Measurements from ENCODE around the gene TMEM72. TPM values are rescaled to one million over a fixed set of nuclear protein-coding genes. Genes with fewer than 3 reads are reported as not detected.

Gene TMEM72
- polyA plus RNA-seq, 1 donor: 0.31 TPM

DNA sequence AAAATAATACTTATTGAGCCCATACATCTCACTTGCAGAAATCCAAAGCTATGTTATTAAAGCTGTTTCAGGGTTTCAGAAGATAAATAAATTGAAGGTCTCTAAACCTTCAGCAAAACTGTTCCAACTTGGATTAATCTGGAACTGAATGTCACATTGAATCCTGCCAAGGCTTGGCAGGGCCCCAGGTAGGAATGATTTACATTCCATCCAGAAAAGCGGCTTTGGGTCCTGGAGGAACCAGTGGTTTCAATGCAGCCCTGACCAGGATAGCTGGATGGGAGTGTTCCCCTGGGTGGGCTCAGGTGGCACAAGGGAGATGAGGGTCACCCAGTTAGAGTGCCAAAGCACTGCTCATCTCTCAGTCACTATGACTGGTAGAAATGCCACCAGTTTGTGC is 37.0 kb upstream of the TMEM72 start:
- no CpG with 5 or more reads among the region's 1 CpG for WGBS (ENCODE audit: insufficient coverage, low lambda C conversion rate)
- Histone ChIP-seq H3K4me3 (ENCODE audit: low read length) (no peak overlapping the region), H3K9me3 (ENCODE audit: control insufficient read depth, low read depth, low read length) (no peaks in the 10 kb centered on the region), H3K4me1 (ENCODE audit: control insufficient read depth, insufficient read depth, low read length) (no peaks in the 10 kb centered on the region), H3K36me3 (ENCODE audit: control insufficient read depth, insufficient read depth, low read length) (no peaks in the 10 kb centered on the region), H3K27me3 (ENCODE audit: control insufficient read depth, insufficient read depth, low read length) (no peaks in the 10 kb centered on the region), H3K27ac (ENCODE audit: low read length) (no peak overlapping the region)
- no peak for DNase-seq

DNA sequence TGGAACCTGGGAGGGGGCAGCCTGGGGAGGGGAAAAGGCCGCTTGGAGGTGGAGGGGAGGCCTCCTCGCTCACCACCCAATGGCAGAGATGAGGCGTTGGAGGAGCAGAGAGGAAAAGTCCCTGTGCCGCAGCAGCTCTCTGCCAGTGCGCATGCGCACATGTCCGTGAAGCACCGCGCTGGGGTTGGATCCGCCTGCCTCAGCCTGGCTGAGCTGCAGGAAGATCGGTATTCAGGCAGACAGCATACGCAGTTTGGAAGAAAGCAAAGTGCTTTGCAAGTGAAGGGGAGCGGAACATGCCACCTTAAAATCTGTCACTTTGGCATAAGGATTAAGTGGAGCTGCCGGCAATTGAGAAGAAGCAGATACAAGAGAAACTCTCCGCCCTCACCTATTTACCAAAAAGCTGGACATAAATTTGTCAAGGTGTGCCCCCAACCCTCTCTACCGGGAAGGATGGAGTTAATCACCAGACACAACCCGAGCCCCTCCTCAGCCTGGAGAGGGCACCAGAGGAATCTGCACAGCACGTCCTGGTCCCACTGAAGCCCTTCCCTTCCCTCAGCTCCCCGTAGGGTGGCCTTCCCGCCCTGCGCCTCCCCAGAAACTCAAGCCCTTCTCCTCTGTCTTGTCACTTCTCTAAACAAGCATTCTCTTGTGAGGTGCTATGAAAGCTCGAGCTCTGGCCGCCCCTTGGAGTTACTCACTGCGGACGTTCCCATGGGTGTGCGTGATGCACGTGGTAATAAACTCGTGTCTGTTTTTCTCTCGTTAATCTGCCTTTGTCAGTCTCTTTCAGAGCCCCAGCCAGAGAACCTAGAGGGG is 32.2 kb upstream of the TMEM72 start:
- Histone ChIP-seq H3K9me3 (ENCODE audit: control insufficient read depth, low read depth, low read length) (no peaks in the 10 kb centered on the region), H3K27me3 (ENCODE audit: control insufficient read depth, insufficient read depth, low read length) (peaks cover 3% of the 10 kb centered on the region), H3K27ac (ENCODE audit: low read length) (peak overlapping the region; percentile 41), H3K4me1 (ENCODE audit: control insufficient read depth, insufficient read depth, low read length) (peaks cover 3% of the 10 kb centered on the region), H3K4me3 (ENCODE audit: low read length) (peak overlapping the region; percentile 36), H3K36me3 (ENCODE audit: control insufficient read depth, insufficient read depth, low read length) (no peaks in the 10 kb centered on the region)
- 8% methylated on average over 2 of the region's 29 CpGs for WGBS (ENCODE audit: insufficient coverage, low lambda C conversion rate)
- peak; percentile 84 to 88 for DNase-seq

DNA sequence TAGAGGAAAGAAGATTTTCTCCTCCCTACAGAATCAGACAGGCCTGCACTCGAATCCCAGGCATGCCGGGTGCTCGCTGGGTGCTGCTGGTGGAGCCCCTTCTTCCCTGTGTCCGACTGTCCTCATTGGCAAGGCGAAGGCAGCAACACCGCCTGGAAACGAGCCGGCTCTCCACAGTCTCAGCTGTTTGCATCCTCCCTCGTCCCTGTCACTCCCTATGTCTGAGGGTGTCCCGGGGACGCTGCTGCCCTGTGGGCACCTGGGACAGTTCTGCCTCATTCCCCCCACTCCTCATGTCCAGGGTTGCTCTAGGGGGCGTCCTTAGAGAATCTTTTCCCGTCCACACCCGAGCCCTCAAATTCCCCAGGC is 31.6 kb upstream of the TMEM72 start:
- H3K27me3 ChIP-seq (ENCODE audit: control insufficient read depth, insufficient read depth, low read length): peaks cover 3% of the 10 kb centered on the region
- peaks cover 3% of the 10 kb centered on the region for H3K4me1 ChIP-seq (ENCODE audit: control insufficient read depth, insufficient read depth, low read length)
- WGBS (ENCODE audit: insufficient coverage, low lambda C conversion rate): no CpG with 5 or more reads among the region's 14 CpGs

DNA sequence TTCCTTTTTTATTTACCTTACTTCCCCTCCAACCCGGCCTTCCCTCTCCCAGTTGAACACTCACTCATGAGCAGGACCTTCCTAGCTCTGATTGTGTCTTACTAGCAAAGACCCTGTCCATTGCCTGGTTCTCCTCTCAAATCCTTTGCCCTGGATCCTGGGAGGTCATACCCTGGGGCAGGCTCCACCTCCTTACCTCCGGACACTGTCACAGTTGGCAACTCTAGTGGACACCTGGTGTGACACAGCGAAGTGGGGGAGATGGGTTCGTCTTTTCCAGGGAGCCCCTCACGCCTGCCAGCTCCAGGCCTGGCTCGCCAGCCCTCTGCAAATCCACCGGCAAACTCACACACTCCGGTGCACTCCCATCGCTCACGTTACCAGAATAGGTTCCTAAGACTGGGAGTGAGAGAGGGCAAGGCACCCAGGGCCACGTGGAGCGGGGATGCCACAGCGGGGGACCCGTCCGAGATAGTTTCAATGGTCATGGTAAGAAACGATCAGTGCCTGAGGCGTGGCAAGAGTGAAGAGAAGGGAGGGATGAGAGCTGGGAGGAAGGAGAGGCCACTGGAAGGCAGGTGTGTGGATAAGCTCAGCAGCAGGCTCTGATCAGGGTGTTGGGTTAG is 30.9 kb upstream of the TMEM72 start:
- H3K9me3 ChIP-seq (ENCODE audit: control insufficient read depth, low read depth, low read length): no peaks in the 10 kb centered on the region
- H3K36me3 ChIP-seq (ENCODE audit: control insufficient read depth, insufficient read depth, low read length): no peaks in the 10 kb centered on the region
- no peak for DNase-seq
- H3K4me1 ChIP-seq (ENCODE audit: control insufficient read depth, insufficient read depth, low read length): peaks cover 3% of the 10 kb centered on the region
- WGBS (ENCODE audit: insufficient coverage, low lambda C conversion rate): 83% methylated on average over 3 of the region's 17 CpGs
- no peak overlapping the region for H3K27ac ChIP-seq (ENCODE audit: low read length)
- no peak overlapping the region for H3K4me3 ChIP-seq (ENCODE audit: low read length)
- H3K27me3 ChIP-seq (ENCODE audit: control insufficient read depth, insufficient read depth, low read length): peaks cover 3% of the 10 kb centered on the region

More for the DNA sequence above, 31.6 kb upstream of the TMEM72 start:
- peak overlapping the region; percentile 36 for H3K4me3 ChIP-seq (ENCODE audit: low read length)
- DNase-seq: no peak
- H3K9me3 ChIP-seq (ENCODE audit: control insufficient read depth, low read depth, low read length): no peaks in the 10 kb centered on the region
- H3K27ac ChIP-seq (ENCODE audit: low read length): no peak overlapping the region
- H3K36me3 ChIP-seq (ENCODE audit: control insufficient read depth, insufficient read depth, low read length): no peaks in the 10 kb centered on the region

DNA sequence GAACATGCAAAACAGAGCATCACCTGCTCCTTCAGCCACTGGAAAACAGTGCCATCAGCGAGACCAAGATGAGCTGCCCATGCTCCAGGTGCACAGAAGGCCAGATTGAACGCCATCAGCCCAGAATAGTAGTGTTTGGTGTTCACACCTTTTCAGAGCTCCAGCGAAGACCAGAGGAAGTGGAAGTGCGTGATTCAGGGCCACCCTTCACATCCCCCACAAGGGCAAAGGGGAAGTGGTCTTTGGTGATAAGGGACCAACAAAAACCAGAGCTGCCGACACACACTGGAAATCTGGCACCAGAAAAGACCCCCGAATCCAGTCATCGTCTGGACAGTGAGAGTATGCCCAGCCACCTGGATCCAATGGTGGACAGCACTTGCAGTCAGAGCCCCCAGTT is 29.5 kb upstream of the TMEM72 start:
- Histone ChIP-seq H3K9me3 (ENCODE audit: control insufficient read depth, low read depth, low read length) (no peaks in the 10 kb centered on the region), H3K27ac (ENCODE audit: low read length) (no peak overlapping the region), H3K27me3 (ENCODE audit: control insufficient read depth, insufficient read depth, low read length) (peaks cover 3% of the 10 kb centered on the region), H3K4me1 (ENCODE audit: control insufficient read depth, insufficient read depth, low read length) (peaks cover 3% of the 10 kb centered on the region), H3K4me3 (ENCODE audit: low read length) (no peak overlapping the region), H3K36me3 (ENCODE audit: control insufficient read depth, insufficient read depth, low read length) (no peaks in the 10 kb centered on the region)
- no peak for DNase-seq
- no CpG with 5 or more reads among the region's 7 CpGs for WGBS (ENCODE audit: insufficient coverage, low lambda C conversion rate)

GRCh38 chr10:44882166-44882720 is 28.9 kb upstream of the TMEM72 start:
- no peaks in the 10 kb centered on the region for H3K9me3 ChIP-seq (ENCODE audit: control insufficient read depth, low read depth, low read length)
- H3K4me3 ChIP-seq (ENCODE audit: low read length): no peak overlapping the region
- H3K4me1 ChIP-seq (ENCODE audit: control insufficient read depth, insufficient read depth, low read length): peaks cover 3% of the 10 kb centered on the region
- H3K36me3 ChIP-seq (ENCODE audit: control insufficient read depth, insufficient read depth, low read length): no peaks in the 10 kb centered on the region
- DNase-seq: no peak
- no peak overlapping the region for H3K27ac ChIP-seq (ENCODE audit: low read length)
- peaks cover 3% of the 10 kb centered on the region for H3K27me3 ChIP-seq (ENCODE audit: control insufficient read depth, insufficient read depth, low read length)
- 83% methylated on average over 1 of the region's 6 CpGs for WGBS (ENCODE audit: insufficient coverage, low lambda C conversion rate)

- peaks cover 3% of the 10 kb centered on the region for H3K27me3 ChIP-seq (ENCODE audit: control insufficient read depth, insufficient read depth, low read length)
- no peaks in the 10 kb centered on the region for H3K36me3 ChIP-seq (ENCODE audit: control insufficient read depth, insufficient read depth, low read length)
- no peak for DNase-seq
- H3K4me3 ChIP-seq (ENCODE audit: low read length): no peak overlapping the region
- WGBS (ENCODE audit: insufficient coverage, low lambda C conversion rate): no CpG with 5 or more reads among the region's 8 CpGs
- H3K4me1 ChIP-seq (ENCODE audit: control insufficient read depth, insufficient read depth, low read length): peaks cover 3% of the 10 kb centered on the region
- H3K27ac ChIP-seq (ENCODE audit: low read length): no peak overlapping the region
- no peaks in the 10 kb centered on the region for H3K9me3 ChIP-seq (ENCODE audit: control insufficient read depth, low read depth, low read length)
Measured at GRCh38 chr10:44883593-44884331, 27.4 kb upstream of the TMEM72 start.

GRCh38 chr10:44885710-44886109 is 25.4 kb upstream of the TMEM72 start:
- Histone ChIP-seq H3K36me3 (ENCODE audit: control insufficient read depth, insufficient read depth, low read length) (no peaks in the 10 kb centered on the region), H3K4me1 (ENCODE audit: control insufficient read depth, insufficient read depth, low read length) (no peaks in the 10 kb centered on the region), H3K4me3 (ENCODE audit: low read length) (no peak overlapping the region), H3K9me3 (ENCODE audit: control insufficient read depth, low read depth, low read length) (no peaks in the 10 kb centered on the region), H3K27me3 (ENCODE audit: control insufficient read depth, insufficient read depth, low read length) (no peaks in the 10 kb centered on the region), H3K27ac (ENCODE audit: low read length) (no peak overlapping the region)
- no peak for DNase-seq
- WGBS (ENCODE audit: insufficient coverage, low lambda C conversion rate): no CpG with 5 or more reads among the region's 6 CpGs

DNA sequence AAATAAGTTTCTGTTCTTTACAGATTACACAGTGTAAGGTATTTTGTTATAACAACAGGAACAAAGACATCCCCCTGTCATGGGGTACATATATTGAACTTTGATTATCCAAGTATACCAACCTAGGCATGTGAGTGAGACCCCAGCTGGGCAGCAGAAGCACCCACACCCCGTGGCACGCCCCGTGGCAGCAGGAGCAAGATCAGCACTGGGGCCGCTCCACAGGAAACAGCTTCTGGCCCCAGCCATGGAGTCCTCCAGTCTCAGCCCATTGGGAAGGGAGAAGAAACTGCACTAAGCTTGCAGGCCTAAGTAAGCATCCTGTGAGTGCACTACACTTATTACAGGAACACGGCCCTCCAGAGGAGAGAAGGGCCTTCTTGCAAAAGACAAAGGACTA is 24.2 kb upstream of the TMEM72 start:
- no peak for DNase-seq
- no CpG with 5 or more reads among the region's 5 CpGs for WGBS (ENCODE audit: insufficient coverage, low lambda C conversion rate)
- Histone ChIP-seq H3K4me3 (ENCODE audit: low read length) (no peak overlapping the region), H3K27me3 (ENCODE audit: control insufficient read depth, insufficient read depth, low read length) (no peaks in the 10 kb centered on the region), H3K9me3 (ENCODE audit: control insufficient read depth, low read depth, low read length) (no peaks in the 10 kb centered on the region), H3K36me3 (ENCODE audit: control insufficient read depth, insufficient read depth, low read length) (no peaks in the 10 kb centered on the region), H3K4me1 (ENCODE audit: control insufficient read depth, insufficient read depth, low read length) (no peaks in the 10 kb centered on the region), H3K27ac (ENCODE audit: low read length) (no peak overlapping the region)

DNA sequence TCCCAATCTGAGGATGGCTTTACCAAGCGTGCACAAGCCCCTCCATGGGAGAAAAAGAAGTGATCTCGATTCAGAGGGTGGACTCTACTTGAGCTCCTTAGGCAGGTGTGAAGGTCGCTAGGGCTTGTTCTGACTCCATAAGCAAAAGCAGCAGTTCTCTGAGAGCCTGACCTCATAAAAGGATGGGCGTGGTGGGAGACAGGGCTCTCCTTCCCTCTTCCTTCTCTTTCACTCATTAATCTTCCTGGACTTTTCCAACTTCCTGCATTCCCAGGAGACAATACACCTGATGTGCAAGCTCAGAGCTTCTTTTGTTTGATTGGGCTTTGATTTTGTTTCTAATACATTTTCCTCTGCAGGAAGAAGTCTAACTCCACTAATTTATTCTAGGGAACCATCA is 22.3 kb upstream of the TMEM72 start:
- DNase-seq: peak in 1 of 2 donors; percentile 59
- WGBS (ENCODE audit: insufficient coverage, low lambda C conversion rate): no CpG with 5 or more reads among the region's 4 CpGs
- Histone ChIP-seq H3K4me1 (ENCODE audit: control insufficient read depth, insufficient read depth, low read length) (no peaks in the 10 kb centered on the region), H3K36me3 (ENCODE audit: control insufficient read depth, insufficient read depth, low read length) (no peaks in the 10 kb centered on the region), H3K27me3 (ENCODE audit: control insufficient read depth, insufficient read depth, low read length) (no peaks in the 10 kb centered on the region), H3K27ac (ENCODE audit: low read length) (no peak overlapping the region), H3K4me3 (ENCODE audit: low read length) (no peak overlapping the region), H3K9me3 (ENCODE audit: control insufficient read depth, low read depth, low read length) (no peaks in the 10 kb centered on the region)
